Left lung (tissue), 10 donors: ENCODE results near the gene APOBEC3B. TPM values are rescaled to one million over a fixed set of nuclear protein-coding genes. Genes with fewer than 3 reads are reported as not detected.

Source experiments
- ATAC-seq: fragments of 200-7000 bp; cut with Tn5 transposase; one replicate; pipeline ENCODE4 v1.9.1; 2020; ENCODE audit warnings: moderate library complexity
- DNase-seq, 4 donors: peaks; one replicate each; pipeline ENCODE4 v3.0.0-alpha.2; 2013 to 2020
- H3K27ac ChIP-seq, 2 donors: fragments of 200-600 bp; sonication (generic) in 1 of 2; one replicate each; pipeline versions ENCODE4 v1.5.0 to v1.8.0; 2020 to 2021
- H3K27me3 ChIP-seq, 2 donors: fragments of 200-600 bp; sonication (generic) in 1 of 2; one replicate each; pipeline versions ENCODE4 v1.5.0 to v1.8.0; 2020 to 2021
- H3K36me3 ChIP-seq, 2 donors: fragments of 200-600 bp; sonication (generic) in 1 of 2; one replicate each; pipeline versions ENCODE4 v1.5.0 to v1.8.0; 2020 to 2021
- H3K4me1 ChIP-seq, 2 donors: fragments of 200-600 bp; one replicate each; pipeline ENCODE4 v1.8.0; 2021
- H3K4me3 ChIP-seq, 2 donors: fragments of 200-600 bp; sonication (generic) in 1 of 2; one replicate each; pipeline versions ENCODE4 v1.5.0 to v1.8.0; 2020 to 2021; ENCODE audit warnings: mild to moderate bottlenecking in 1 of 2
- H3K9me3 ChIP-seq, 2 donors: fragments of 200-600 bp; sonication (generic) in 1 of 2; one replicate each; pipeline versions ENCODE4 v1.5.0 to v1.8.0; 2020 to 2021
- CTCF ChIP-seq, 2 donors: fragments of 200-600 bp; sonication (generic) in 1 of 2; IDR thresholded peaks; one replicate each; pipeline versions ENCODE4 v1.5.0 to v1.8.0; 2021; ENCODE audit warnings: antibody characterized with exemption in 2 of 2
- intact Hi-C, 2 donors: fragments of 100-400 bp; cut with DNase I; formaldehyde crosslinking; loops; one replicate each; pipeline versions ENCODE4 v1.11.2 to v1.14.2; 2022
- polyA plus RNA-seq, 6 donors: library from polyadenylated mRNA; unstranded; fragments of 120-200 nt; gene quantifications; one replicate each; pipeline ENCODE4 v1.2.1, GENCODE V29; 2013; ENCODE audit not compliant: insufficient read length in 6 of 6
- total RNA-seq, 2 donors: library from RNA; stranded (reverse); fragmentation: NEBNext Ultra II Directional; extraction: Animal tissue kit (Norgen Biotek cat#: 25700); gene quantifications; one replicate each; pipeline ENCODE4 v1.2.1, GENCODE V29; 2021
- donor health status: DM: no; HTN: yes; CAD: no.
- donor health status: DM: no; HTN: no; CAD: no.

Gene APOBEC3B
- total and polyA plus RNA-seq, 8 donors, result 1.9 to 9.8 (median 7.2) TPM

GRCh38 chr22:38953577-38954413, 28.4 kb upstream of the APOBEC3B start:
- intact Hi-C loops, result no loop called here
- H3K4me3 ChIP-seq, result peak overlapping the region in 1 of 2 donors; percentile 37
- H3K27ac ChIP-seq, result peak overlapping the region in 1 of 2 donors; percentile 94
- TF ChIP-seq CTCF (IDR thresholded peaks at IDR 0.05), result no peak
- H3K4me1 ChIP-seq, result peaks cover 3 to 63% of the 10 kb centered on the region in 2 donors
- peak in 1 of 4 donors; percentile 61 for DNase-seq
- no peaks in the 10 kb centered on the region for H3K36me3 ChIP-seq
- no peaks in the 10 kb centered on the region for H3K27me3 ChIP-seq
- no peaks in the 10 kb centered on the region for H3K9me3 ChIP-seq
- peak; percentile 73 for ATAC-seq

GRCh38 chr22:38954414-38955043, 27.6 kb upstream of the APOBEC3B start:
- Histone ChIP-seq H3K4me3 (peak overlapping the region in 1 of 2 donors; percentile 37), H3K9me3 (no peaks in the 10 kb centered on the region), H3K27ac (peak overlapping the region in 1 of 2 donors; percentile 94), H3K36me3 (no peaks in the 10 kb centered on the region), H3K4me1 (peaks cover 3 to 70% of the 10 kb centered on the region in 2 donors), H3K27me3 (no peaks in the 10 kb centered on the region)
- no peak for TF ChIP-seq CTCF (IDR thresholded peaks at IDR 0.05)
- no peak for ATAC-seq
- no peak for DNase-seq
- intact Hi-C loops, result no loop called here

- DNase-seq (peak in 1 of 4 donors; percentile 18), ATAC-seq (no peak)
- Histone ChIP-seq H3K4me1 (peaks cover 3 to 72% of the 10 kb centered on the region in 2 donors), H3K36me3 (no peaks in the 10 kb centered on the region), H3K9me3 (no peaks in the 10 kb centered on the region), H3K27me3 (no peaks in the 10 kb centered on the region), H3K4me3 (peak overlapping the region in 1 of 2 donors; percentile 37), H3K27ac (peak overlapping the region in 1 of 2 donors; percentile 94)
- TF ChIP-seq CTCF (IDR thresholded peaks at IDR 0.05), result no peak
- intact Hi-C loops, result no loop called here
Observed at GRCh38 chr22:38955250-38955905, 26.8 kb upstream of the APOBEC3B start.

- H3K4me3 ChIP-seq, result no peak overlapping the region
- H3K36me3 ChIP-seq, result no peaks in the 10 kb centered on the region
- peak in 1 of 4 donors; percentile 28 for DNase-seq
- no peak overlapping the region for H3K27ac ChIP-seq
- no peak for TF ChIP-seq CTCF (IDR thresholded peaks at IDR 0.05)
- no peak for ATAC-seq
- H3K27me3 ChIP-seq, result no peaks in the 10 kb centered on the region
- H3K4me1 ChIP-seq, result peaks cover 3 to 72% of the 10 kb centered on the region in 2 donors
- no peaks in the 10 kb centered on the region for H3K9me3 ChIP-seq
- intact Hi-C loops, result no loop called here
Observed at GRCh38 chr22:38955926-38956325, 26.2 kb upstream of the APOBEC3B start.

- H3K27ac ChIP-seq, result peak overlapping the region in 1 of 2 donors; percentile 76
- peaks cover 1 to 69% of the 10 kb centered on the region in 2 donors for H3K4me1 ChIP-seq
- ATAC-seq (no peak), DNase-seq (peak in 1 of 4 donors; percentile 27)
- no peak for TF ChIP-seq CTCF (IDR thresholded peaks at IDR 0.05)
- H3K27me3 ChIP-seq, result no peaks in the 10 kb centered on the region
- H3K9me3 ChIP-seq, result no peaks in the 10 kb centered on the region
- no peak overlapping the region for H3K4me3 ChIP-seq
- no peaks in the 10 kb centered on the region for H3K36me3 ChIP-seq
- intact Hi-C loops, result no loop called here
Observed at GRCh38 chr22:38956551-38956950, 25.6 kb upstream of the APOBEC3B start.
